Stomach (tissue), 9 donors: ENCODE data around the gene CKB. TPM values are rescaled to one million over a fixed set of nuclear protein-coding genes. Genes with fewer than 3 reads are reported as not detected.

Experiments used
- DNase-seq, 2 donors: peaks; one replicate each; pipeline versions ENCODE4 v3.0.0 to v3.0.0-alpha.2; 2013 to 2019
- H3K27ac ChIP-seq, 5 donors: fragments of 200-600 bp in 4 of 5; sonication (generic) in 4 of 5; one replicate each; pipeline ENCODE4 v1.5.1; 2013 to 2019; ENCODE audit warnings: mild to moderate bottlenecking in 1 of 5, moderate library complexity in 1 of 5
- H3K27me3 ChIP-seq, 3 donors: fragments of 200-600 bp; sonication (generic); one replicate each; pipeline ENCODE4 v1.5.1; 2017 to 2019; ENCODE audit warnings: mixed run types in 1 of 3
- H3K36me3 ChIP-seq, 4 donors: fragments of 200-600 bp; sonication (generic); 1 replicate in 3 of 4; 2 replicates in 1 of 4; pipeline ENCODE4 v1.5.1; 2016 to 2019
- H3K4me1 ChIP-seq, 4 donors: fragments of 200-600 bp; sonication (generic); one replicate each; pipeline ENCODE4 v1.5.1; 2016 to 2019
- H3K4me3 ChIP-seq, 4 donors: fragments of 200-600 bp; sonication (generic) in 3 of 4; one replicate each; pipeline ENCODE4 v1.5.1; 2016 to 2019; ENCODE audit warnings: mild to moderate bottlenecking in 1 of 4
- H3K9me3 ChIP-seq, 4 donors: fragments of 200-600 bp; sonication (generic); one replicate each; pipeline ENCODE4 v1.5.1; 2016 to 2019
- CTCF ChIP-seq, 7 experiments: fragments of 450-650 bp in 4 of 7; fragments of 200-600 bp in 3 of 7; sonication (generic) in 3 of 7; IDR thresholded peaks; one replicate each; pipeline ENCODE4 v1.5.1; 2016 to 2019; ENCODE audit warnings: antibody characterized with exemption in 7 of 7, control low read depth in 2 of 7, mild to moderate bottlenecking in 1 of 7
- EP300 ChIP-seq: sonication (generic); formaldehyde crosslinking; IDR thresholded peaks from one replicate; pipeline ENCODE4 v1.6.1; 2017; ENCODE audit warnings: antibody characterized with exemption
- POLR2A ChIP-seq, 4 donors: fragments of 450-650 bp; IDR thresholded peaks; one replicate each; pipeline ENCODE4 v1.6.1; 2016; ENCODE audit warnings: antibody characterized with exemption in 4 of 4, control low read depth in 2 of 4, mild to moderate bottlenecking in 1 of 4, moderate library complexity in 1 of 4
- POLR2AphosphoS5 ChIP-seq, 3 donors: sonication (generic); formaldehyde crosslinking; IDR thresholded peaks; one replicate each; pipeline ENCODE4 v1.6.1; 2016; ENCODE audit warnings: antibody characterized with exemption in 3 of 3
- WGBS, 5 donors: extraction: QIAGEN DNeasy Blood & Tissue Kit in 3 of 5; methylation state at CpG; one replicate each; pipeline versions ENCODE4 v1.1.5 to v1.1.7; 2013 to 2018; 5-methylcytosine and 5-hydroxymethylcytosine counted together
- intact Hi-C: fragments of 100-400 bp; cut with DNase I; formaldehyde crosslinking; loops from one replicate; pipeline ENCODE4 v1.15.1; 2023; ENCODE audit warnings: low total_unique reads
- polyA plus RNA-seq, 3 donors: library from polyadenylated mRNA; stranded (reverse); fragments of 200-250 nt; gene quantifications; one replicate each; pipeline ENCODE4 v1.2.3, GENCODE V29; 2013
- total RNA-seq, 5 donors: library from RNA; depleted of rRNA; stranded (reverse); fragments of >200 nt; gene quantifications; one replicate each; pipeline versions ENCODE4 v1.1.0 to v1.2.3, GENCODE V29; 2014 to 2016
- donor health status: healthy with polysubstance abuse.
- donor health status: Bipolar disorder and iron deficiency.
- donor health status: healthy.

Gene CKB
- total and polyA plus RNA-seq, 8 donors, result 216 to 1,146 (median 806) TPM

GRCh38 chr14:103499709-103500108, 22.9 kb downstream of the CKB start:
- Histone ChIP-seq H3K27me3 (no peaks in the 10 kb centered on the region), H3K9me3 (no peaks in the 10 kb centered on the region), H3K27ac (no peak overlapping the region), H3K36me3 (peaks cover 35 to 98% (median 92%) of the 10 kb centered on the region in 4 donors), H3K4me1 (peaks cover 0 to 12% (median 6%) of the 10 kb centered on the region in 4 donors), H3K4me3 (no peak overlapping the region)
- intact Hi-C loops, result loop anchor here (10.0 kb wide), 1 partner anchor 45 kb away; no protein-coding TSS in a partner anchor
- TF ChIP-seq CTCF (IDR thresholded peaks at IDR 0.05) (no peak), POLR2A (IDR thresholded peaks at IDR 0.05) (no peak), EP300 (no peak), POLR2AphosphoS5 (IDR thresholded peaks at IDR 0.05) (no peak)
- WGBS, 5 donors, result 68 to 75% (median 73%) methylated on average over 10 of the region's 10 CpGs
- no peak for DNase-seq

GRCh38 chr14:103496776-103497175, 25.9 kb downstream of the CKB start:
- H3K36me3 ChIP-seq, result peaks cover 34 to 97% (median 92%) of the 10 kb centered on the region in 4 donors
- peaks cover 0 to 12% (median 6%) of the 10 kb centered on the region in 4 donors for H3K4me1 ChIP-seq
- no peak overlapping the region for H3K27ac ChIP-seq
- no peak overlapping the region for H3K4me3 ChIP-seq
- no peak for DNase-seq
- TF ChIP-seq CTCF (IDR thresholded peaks at IDR 0.05), result no peak
- TF ChIP-seq EP300, result no peak
- no peak for TF ChIP-seq POLR2A (IDR thresholded peaks at IDR 0.05)
- no peak for TF ChIP-seq POLR2AphosphoS5 (IDR thresholded peaks at IDR 0.05)
- H3K9me3 ChIP-seq, result no peaks in the 10 kb centered on the region
- H3K27me3 ChIP-seq, result no peaks in the 10 kb centered on the region
- intact Hi-C loops, result loop anchor here (10.0 kb wide), 1 partner anchor 48 kb away; no protein-coding TSS in a partner anchor
- WGBS, 5 donors, result 0 to 27% (median 18%) methylated on average over 1 of the region's 1 CpG

GRCh38 chr14:103495854-103496253, 26.8 kb downstream of the CKB start:
- Histone ChIP-seq H3K27me3 (no peaks in the 10 kb centered on the region), H3K4me1 (peaks cover 0 to 12% (median 6%) of the 10 kb centered on the region in 4 donors), H3K4me3 (no peak overlapping the region), H3K36me3 (peaks cover 31 to 97% (median 92%) of the 10 kb centered on the region in 4 donors), H3K27ac (no peak overlapping the region), H3K9me3 (no peaks in the 10 kb centered on the region)
- WGBS, 5 donors, result 68 to 89% (median 73%) methylated on average over 2 of the region's 2 CpGs
- intact Hi-C loops, result loop anchor here (10.0 kb wide), 1 partner anchor 49 kb away; no protein-coding TSS in a partner anchor
- TF ChIP-seq POLR2AphosphoS5 (IDR thresholded peaks at IDR 0.05) (no peak), EP300 (no peak), POLR2A (IDR thresholded peaks at IDR 0.05) (no peak), CTCF (IDR thresholded peaks at IDR 0.05) (no peak)
- DNase-seq, result no peak

GRCh38 chr14:103492156-103492925, 30.3 kb downstream of the CKB start:
- Histone ChIP-seq H3K27me3 (no peaks in the 10 kb centered on the region), H3K36me3 (peaks cover 40 to 100% (median 97%) of the 10 kb centered on the region in 4 donors), H3K4me1 (no peaks in the 10 kb centered on the region), H3K27ac (no peak overlapping the region), H3K9me3 (no peaks in the 10 kb centered on the region), H3K4me3 (no peak overlapping the region)
- no peak for TF ChIP-seq CTCF (IDR thresholded peaks at IDR 0.05)
- no peak for TF ChIP-seq POLR2A (IDR thresholded peaks at IDR 0.05)
- TF ChIP-seq EP300, result no peak
- 72 to 87% (median 83%) methylated on average over 6 of the region's 6 CpGs for WGBS, 5 donors
- intact Hi-C loops, result loop anchor here (10.0 kb wide), 1 partner anchor 52 kb away; no protein-coding TSS in a partner anchor
- no peak for DNase-seq
